Medulla oblongata (tissue), 1 donor: ENCODE measurements around the gene CLNK.

Source experiments
- DNase-seq: peaks from one replicate; pipeline ENCODE4 v3.0.0-alpha.2; 2015; ENCODE audit errors: extremely low spot score

Gene CLNK

DNA sequence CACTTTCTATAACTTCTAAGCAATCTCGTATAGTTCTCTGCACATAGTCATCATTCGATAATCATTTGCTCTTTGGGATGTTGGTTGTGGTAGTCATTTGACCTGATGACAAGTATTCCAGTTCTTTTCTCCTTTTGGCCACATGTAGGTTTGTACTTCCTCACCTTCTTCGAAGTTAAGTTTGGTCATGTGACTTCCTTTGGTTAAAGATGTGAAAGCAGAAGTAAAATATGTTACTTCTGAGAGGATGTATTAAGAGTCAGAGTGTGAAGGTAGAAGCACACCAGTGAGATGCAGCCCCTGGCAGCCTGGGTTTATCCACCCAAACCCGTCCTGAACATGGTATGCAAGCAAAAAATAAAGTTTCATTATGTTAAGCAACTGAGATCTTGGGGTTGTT lies 178.5 kb downstream of the CLNK start:
- no peak for DNase-seq

DNA sequence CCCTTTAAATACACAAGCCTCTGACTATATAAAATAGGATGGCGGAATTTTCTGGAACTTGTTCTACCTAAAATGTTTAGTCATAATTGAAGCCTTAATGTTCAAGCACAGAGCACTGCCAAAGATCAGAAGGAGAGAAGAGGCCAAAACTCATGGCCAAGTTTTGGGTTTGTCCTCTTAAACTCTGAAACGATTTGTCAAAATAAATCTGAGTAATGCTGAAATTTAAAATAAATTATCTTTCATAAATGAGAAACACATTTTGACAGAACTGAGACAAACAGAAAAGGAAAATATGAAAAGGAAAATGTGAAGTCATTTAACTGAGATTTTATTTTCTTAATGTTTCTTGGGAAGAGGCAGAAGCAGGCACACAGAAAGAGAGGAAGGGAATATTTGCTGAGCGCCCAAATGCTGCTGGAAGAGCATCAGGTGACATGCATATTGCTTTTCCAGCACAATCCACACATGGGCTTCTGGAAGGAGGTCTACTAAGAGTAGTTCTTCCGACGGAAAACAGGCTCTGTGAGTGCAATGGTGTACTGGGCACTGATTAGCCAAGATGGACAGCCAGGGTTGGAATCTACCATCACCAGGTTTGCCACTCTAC lies 179.9 kb downstream of the CLNK start:
- DNase-seq, result no peak

DNA sequence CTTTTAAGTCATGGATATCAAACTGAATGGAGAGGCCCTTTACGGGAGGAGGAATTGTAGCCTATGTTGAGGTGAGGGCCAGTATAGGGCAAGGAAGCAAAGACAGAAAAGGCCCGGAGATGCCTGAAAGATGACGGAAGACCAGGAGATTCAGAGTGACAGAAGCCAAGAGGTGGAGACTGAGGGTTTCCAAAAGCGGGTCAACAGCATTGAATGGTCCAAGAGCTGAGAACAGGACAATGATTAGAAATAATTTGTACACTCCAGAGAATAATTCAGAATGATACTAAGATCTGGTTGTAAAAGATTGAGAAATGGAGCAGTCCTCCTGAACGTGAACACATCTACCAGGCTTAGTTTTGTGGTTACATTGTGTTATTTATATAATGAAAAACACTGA lies 181.9 kb downstream of the CLNK start:
- no peak for DNase-seq

DNA sequence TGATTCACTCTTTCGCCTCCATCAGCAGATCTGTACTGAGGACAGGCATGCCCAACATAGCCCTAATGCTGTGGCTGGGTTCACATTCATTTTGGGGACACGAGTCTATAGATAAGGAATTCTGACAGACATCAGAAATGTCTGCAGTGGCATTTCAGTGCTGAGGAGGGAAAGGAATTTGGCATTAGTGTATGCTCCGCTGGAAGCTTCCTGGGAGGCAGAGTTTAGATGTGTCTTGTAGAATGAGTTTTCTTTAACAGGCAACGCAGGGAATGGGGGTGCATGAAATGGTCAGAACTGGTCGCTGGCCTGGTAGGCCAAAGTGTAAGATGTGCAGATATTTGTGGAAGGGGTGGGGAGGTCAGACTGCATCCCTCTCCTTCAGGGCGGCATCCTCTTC lies 183.8 kb downstream of the CLNK start:
- DNase-seq, result no peak

DNA sequence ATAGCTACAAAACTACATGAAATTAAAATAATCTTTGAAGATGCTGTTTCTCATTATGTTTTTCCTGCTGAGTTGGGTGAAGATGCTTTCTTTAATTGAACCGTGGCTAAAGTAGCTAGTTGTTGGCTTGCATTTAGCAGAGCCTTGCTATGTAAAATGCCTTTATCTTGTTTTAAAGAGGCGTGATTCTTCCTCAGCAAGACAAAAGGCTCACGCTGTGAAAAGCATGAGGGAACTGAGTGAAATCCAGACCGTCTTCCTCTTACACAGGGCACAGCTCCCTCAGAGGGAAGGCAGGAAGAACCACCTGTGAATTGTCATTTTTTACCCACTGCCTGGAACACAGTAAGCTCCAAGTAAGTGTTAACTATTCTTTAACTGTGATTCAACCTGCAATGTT lies 188.4 kb downstream of the CLNK start:
- DNase-seq, result no peak

DNA sequence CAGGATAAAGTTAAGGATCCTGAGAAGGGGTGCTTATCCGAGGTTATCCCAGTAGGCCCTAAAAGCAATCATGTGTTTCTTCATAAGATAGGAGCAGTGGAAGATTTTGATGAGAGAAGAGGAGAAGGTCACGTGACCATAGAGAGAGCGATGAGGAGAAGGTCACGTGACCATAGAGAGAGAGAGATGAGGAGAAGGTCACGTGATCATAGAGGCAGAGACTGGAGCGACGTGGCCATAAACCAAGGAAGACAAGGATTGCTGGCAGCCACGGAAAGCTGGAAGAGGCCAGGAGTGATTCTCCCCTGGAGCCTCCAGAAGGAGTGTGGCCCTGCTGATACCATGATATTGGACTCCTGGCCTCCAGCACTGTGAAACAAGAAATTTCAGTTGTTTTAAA lies 188.9 kb downstream of the CLNK start:
- no peak for DNase-seq

DNA sequence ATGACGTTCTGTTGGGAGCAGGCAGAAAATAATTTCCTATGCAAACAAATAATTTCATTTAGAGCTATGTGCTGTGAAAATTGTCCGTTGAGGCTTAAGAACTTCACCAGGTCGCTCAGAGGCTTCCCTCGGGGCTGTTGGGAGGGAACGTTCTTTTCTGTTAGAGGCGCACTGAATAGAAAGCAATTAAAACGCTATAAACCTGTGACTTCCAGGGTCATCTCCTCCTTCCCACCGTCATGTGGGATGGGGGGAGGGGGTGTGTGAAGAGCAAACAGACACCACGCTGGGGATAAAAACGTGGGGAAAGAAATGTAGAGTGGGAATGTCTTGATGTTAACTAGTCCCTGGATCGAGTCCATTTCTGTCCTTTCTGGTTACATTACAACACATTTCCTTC lies 192.1 kb downstream of the CLNK start:
- no peak for DNase-seq

DNA sequence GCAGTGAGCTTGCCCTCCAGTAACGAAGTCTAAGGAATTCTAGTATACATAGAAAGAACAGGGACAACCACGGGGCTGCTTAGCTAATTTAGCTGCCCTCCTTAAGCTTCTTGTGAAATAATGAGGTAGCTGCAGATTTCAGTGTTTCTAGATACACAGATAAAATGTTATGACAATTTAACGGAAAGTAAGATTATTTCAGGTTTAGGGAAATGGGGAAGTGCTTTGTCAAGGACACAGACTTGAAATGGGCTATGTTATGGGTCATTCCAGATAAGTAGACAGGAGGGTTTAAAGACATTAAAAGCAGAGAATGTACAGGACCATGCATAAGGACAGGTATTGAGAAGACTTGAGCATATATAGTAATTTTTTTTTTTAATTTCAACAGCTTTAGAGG lies 193.2 kb downstream of the CLNK start:
- DNase-seq, result no peak

DNA sequence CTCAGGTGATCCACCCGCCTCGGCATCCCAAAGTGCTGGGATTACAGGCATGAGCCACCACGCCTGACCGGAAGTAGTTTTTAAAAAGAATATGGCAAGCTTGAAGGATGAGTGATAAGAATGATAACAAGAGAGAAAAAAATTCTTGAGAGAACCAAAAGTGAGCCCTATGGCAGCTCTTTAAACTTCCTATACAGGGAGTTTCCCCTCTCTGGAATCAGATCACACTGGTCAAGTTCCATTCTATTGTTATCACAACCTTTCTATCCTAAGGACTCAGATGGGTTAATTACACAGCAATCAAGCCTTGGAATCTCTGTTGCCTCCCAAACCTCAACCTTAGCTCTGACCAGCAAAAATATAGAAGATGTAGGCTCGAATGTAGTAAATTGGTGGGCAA lies 193.6 kb downstream of the CLNK start:
- DNase-seq, result no peak

DNA sequence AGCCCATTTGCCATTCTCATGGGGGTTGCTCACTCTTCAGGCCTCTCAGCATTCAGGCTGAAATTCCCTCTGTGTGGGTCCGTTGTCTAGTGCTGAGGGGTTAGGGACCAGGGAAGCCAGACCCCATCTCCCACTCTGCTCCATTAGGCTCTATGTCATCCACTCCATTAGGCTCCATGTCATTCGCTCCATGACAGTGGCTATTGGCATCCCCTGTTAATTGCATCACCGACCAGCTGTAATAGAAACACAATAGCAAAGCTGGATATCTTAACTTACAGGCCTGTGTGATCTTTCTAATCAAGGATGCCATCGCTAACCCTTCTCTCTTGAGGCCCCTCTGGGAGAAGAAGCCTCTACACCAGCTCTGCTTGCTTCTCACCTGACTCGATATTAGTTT lies 201.7 kb downstream of the CLNK start:
- DNase-seq, result no peak

DNA sequence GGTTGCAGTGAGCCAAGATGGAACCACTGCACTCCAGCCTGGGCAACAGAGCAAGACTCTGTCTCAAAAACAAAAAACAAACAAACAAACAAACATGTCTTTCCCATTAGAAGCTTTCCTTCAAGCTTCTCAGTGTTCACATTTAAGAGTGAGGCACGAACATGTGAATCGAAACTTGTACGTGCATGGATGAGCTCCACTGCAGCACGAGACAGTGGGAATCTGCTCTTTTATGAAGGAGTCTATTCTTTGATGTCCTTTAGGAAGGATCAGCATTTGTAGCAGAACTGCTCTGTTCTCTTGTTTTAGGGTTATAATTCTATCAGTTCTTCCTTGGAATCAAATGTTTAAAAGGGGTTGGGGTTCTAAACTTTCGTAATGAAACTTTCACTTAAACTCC lies 204.0 kb downstream of the CLNK start:
- no peak for DNase-seq

DNA sequence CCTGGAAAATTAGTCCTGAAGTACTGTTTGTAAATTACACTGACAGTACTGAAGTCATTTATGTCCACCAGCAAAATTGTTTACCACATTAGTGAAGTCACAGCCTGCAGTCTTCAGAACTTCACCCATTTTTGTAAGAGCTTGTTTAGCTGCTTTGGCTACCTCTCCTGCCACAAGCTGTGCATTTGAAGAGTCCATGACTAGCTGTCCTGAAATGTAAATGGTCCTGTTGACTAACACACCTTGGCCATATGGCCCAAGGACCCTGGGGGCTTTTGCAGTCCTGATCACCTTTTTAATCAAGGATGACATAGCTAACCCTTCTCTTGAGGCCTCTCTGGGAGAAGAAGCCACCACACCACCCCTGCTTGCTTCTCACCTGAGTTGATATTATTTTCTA lies 205.9 kb downstream of the CLNK start:
- no peak for DNase-seq

DNA sequence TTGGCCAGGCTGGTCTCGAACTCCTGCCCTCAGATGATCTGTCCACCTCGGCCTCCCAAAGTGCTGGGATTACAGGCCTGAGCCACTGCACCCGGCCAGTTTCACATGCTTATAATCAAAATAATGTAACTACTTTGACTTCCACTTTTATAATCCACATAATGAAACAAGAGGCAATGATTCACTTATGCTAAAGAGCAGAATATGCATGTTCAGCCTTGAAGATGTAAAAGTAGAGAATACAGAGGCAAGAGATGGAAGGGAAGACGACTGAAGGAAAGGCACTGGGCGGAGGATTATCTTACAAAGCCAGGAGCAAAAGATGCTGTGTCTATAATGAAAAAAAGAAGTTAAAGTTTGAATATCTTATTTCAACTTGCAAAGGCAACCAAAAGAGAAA lies 214.1 kb downstream of the CLNK start:
- no peak for DNase-seq

DNA sequence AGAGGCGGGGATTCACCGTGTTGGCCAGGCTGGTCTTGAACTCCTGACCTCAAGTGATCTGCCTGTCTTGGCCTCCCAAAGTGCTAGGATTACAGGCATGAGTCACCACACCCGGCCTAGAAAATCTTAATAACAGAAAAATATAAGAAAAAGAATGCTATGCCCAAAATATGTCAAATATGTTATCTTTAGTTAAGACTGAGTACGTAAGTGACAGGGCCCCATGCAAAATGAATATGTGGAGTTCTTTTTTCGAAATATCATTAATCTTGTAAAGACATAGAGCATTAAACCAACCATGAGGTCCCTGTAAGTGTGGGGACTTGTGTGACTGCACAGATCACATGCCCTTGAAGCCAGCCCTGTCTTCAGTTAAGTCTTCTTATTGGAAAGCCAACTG lies 218.4 kb downstream of the CLNK start:
- DNase-seq, result no peak

DNA sequence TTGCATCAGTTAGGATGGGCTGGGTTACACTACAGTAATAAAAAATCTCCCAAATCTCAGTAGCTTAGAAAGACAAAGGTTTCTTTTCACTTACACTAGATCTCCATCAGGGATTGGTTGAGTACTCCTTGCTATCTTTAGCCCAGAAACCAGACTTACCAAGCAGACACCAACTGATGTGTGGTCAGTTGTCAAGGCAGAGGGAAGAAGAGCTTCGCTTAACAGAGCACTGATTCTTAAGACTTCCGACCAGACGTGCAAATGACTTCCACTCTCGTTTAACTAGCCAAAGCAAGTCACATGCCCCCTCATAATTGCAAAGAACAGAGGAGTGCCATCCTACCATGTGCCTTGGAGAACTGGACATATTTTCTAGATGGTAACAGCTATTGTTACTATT lies 221.7 kb downstream of the CLNK start:
- DNase-seq, result no peak

DNA sequence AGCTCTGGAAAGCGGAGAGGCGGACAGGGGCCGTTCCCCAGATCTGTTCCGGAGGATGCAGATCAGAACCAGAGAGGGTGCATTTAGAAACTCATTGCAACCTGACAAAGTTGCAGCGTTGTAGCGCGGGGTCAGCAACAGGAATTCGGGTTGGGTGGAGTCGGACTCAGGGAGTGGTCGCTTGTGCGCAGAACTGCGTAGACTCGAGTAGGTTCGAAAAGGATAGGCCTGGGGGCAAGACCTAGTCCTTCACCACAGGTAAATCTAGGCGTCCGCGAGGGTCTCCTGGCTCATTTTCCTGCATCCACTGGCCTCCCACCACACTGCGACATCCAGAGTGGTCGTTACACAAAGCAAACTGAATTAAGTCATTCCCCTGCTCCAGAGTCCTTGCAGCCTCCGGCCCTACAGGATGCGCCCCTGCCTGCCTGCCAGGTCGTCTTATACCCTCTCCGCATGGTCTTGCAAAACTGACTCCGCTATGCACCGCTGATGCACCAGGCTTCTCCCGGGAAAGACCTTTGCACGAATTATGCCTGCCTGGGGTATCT lies 222.6 kb downstream of the CLNK start:
- no peak for DNase-seq

DNA sequence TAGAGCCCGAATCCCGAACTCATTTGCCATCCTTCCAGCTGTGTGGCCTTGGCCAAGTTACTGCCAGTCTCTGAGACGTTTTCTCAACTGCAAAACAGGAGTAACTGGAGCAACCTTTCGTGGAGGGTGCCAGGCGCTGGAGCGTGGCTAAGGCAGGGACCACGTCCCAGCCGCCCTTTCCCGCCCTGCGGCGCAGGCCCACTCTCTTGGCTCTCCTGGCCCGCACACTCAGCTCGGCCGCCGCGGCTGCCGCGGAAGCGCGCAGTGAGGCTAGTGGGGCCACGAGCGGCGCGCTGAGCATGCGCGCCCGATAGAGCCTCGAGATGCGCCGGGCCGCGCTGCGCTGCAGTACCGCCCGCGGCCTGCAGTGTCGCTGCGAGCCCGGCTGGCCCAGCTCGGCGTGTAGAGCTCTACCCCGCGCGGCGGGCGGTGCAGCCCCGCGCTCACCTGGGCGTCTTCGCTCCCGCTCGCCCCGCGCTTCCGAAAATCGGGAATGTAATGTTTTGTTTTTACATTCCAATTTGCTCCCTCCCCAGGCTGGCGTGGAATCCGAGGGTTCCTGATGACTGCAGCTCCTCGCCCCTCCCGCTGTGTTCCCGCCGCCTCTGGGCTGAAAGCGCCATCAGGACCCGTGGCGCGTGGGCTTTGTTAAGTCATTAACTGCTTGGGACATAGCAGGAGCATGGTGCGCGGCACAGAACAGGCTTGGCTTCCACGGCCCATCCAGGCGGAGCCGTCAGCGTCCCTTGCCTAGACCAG lies 223.3 kb downstream of the CLNK start:
- DNase-seq, result peak; percentile 32

DNA sequence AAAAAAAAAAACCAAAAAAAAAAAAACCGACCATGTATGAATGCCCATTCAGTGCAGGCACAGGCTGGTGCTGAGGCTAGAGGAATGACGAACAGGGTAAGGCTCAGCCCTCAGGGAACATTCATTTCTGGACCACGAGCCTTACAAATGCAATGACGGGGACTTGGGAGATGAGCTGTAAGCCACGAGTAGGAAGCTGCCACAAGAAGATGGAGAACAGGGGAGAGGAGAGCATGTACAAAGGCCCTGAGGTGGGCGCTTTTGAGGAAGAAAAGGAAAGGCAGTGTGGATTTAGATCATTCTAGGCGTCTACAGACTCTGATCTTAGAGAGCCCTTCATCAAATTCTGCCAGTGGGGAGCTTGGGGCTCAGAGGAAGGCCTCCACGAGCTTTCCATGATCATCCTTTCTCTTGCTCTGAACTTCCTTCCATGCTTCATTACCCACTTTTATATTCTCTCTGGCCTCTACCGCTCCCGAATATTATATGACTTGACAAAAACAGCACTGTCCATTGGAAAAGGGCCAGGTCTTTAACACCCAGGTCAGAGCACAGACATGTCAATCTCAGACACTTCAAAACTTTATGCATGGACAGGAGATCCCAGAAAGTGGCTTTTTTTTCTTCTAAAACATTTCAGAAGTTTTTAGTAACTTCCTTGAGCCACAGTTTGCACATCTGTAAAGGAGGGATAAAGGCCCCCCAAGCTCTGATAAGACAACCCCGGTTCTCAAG lies 224.1 kb downstream of the CLNK start:
- no peak for DNase-seq

DNA sequence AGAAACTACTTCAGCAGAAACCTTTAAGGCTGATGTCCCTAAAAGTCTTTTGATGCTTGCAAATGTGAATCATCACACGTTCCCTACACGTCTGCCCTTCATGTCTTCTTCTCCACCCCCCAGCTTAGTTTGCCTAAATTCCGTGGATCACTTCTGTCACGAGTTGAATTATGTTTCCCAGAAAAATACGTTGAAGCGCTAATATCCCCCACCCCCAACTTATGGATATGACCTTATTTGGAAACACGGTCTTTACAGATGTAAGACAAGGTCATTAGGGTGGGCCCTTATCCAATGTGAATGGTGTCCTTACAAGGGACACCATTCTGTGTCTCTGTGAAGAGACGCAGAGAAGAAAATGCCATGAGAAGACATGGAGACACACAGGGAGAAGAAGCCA lies 225.3 kb downstream of the CLNK start:
- no peak for DNase-seq

DNA sequence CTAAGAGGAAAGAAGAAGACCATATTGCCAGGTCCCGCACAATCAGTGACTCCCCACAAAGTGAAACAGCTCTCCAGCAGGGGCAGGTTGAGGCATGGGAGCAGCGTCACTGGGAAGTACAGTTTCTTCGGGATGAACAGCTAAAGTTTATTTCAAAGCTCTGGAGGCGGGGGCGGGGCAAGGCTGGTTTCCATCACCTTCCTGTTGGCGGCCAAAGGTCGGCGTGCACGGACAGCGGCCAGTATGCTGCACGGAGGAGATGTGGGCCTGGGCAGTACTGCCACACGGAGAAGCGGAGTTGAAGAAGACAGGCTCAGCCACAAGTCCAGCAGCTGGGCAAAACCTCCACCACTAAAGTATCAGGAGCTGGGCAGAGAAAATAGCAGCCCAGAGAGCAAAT lies 226.4 kb downstream of the CLNK start:
- no peak for DNase-seq

DNA sequence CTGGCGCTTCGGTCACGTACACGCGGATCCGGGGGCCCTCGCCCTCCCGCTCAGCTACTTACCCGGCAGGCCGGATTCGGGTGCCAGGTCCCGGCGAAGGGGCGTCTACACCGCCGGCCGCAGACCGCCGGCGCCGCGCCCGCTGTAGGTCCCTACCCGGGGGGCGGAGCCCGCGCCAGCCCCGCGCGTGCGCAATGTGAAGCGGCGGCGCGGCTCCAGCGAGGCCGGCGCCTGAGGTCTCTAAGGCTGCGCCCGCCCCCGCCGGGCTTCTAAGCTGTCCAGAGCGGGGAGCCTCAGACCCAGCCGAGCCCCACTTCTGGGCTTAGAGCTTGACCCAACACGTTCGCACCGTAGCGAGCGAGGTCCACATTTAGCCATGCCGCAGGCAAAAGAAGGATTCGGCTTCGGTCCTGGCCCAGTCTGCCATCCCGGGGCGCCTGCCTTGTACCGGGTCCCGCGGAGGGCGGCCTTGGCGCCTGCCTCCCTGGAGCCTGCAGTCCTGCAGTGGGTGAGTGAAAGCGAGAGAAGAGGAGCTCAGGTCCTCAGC lies 227.2 kb downstream of the CLNK start, which contains the start of gene ZNF518B:
Gene ZNF518B, minus strand, starts transcription at position 172 of the 547 bp plus-strand sequence. CDS start 11,098 bp downstream, outside the sequence.
- DNase-seq, result peak; percentile 45

DNA sequence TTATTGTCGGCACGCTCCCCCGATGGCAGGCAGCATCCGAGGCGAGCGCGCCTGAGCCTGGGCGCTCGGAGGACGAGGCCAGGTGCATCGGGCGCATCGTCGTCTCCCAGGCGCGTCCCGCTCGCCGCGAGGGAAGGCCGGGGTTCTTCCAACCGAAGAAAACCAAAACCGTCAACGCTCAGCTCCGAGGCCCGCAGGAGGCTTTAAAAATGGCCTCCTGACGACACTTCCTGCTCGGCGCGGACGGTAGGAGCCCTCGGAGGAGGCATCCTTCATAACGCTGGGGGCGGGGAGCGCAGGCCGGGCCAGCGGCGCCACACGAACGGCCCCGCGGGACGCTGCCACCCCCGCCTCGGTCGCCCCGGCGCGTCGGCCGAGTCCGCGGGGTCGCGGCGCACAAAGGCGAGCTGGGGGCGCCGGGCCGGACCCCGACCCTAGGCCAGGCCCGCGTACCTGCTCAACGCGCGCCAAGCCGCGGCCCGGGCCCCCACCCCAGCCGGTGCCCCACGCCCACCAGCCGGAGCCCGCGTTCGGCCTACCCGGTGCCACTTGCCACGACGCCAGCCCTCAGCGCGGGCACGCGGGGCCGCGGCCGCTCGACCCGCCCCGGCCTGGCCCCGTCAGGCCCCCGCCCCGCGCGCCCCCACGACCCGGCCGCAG lies 227.8 kb downstream of the CLNK start:
- DNase-seq, result no peak
